WTC11 (cell line): ENCODE results near the gene TBC1D17. TPM values are rescaled to one million over a fixed set of nuclear protein-coding genes. Genes with fewer than 3 reads are reported as not detected.
A peak's percentile ranks its signal among the peaks of the same experiment; 100 is the strongest.

Experiments
- ATAC-seq: fragments of 200-7000 bp; cut with Tn5 transposase; 2 replicates; pipeline ENCODE4 v1.10.0; 2021; ENCODE audit warnings: mild to moderate bottlenecking, moderate library complexity
- CTCF ChIA-PET: fragments of 300-600 bp; sonication (Branson Sonifier 250); formaldehyde crosslinking; loops from one replicate; lab custom pipeline; 2021; ENCODE audit warnings: antibody characterized with exemption; lab: Charles Lee
- POLR2A ChIA-PET: fragments of 350-600 bp; sonication (Branson Sonifier 250); formaldehyde crosslinking; loops from one replicate; lab custom pipeline; 2021; ENCODE audit warnings: antibody characterized with exemption; lab: Charles Lee
- DNase-seq: peaks from one replicate; pipeline ENCODE4 v3.0.0; 2021; ENCODE audit warnings: low spot score
- H3K27ac Mint-ChIP-seq: 2 replicates; pipeline ENCODE4 v1.8.0; 2021; ENCODE audit warnings: mixed read lengths
- H3K27me3 Mint-ChIP-seq: 2 replicates; pipeline ENCODE4 v1.8.0; 2021; ENCODE audit warnings: low read depth, mild to moderate bottlenecking, moderate library complexity, mixed read lengths
- H3K36me3 Mint-ChIP-seq: 2 replicates; pipeline ENCODE4 v1.8.0; 2021; ENCODE audit warnings: mixed read lengths
- H3K4me1 Mint-ChIP-seq: 2 replicates; pipeline ENCODE4 v1.8.0; 2022; ENCODE audit warnings: mixed read lengths
- H3K4me3 Mint-ChIP-seq: 2 replicates; pipeline ENCODE4 v1.8.0; 2021; ENCODE audit warnings: mild to moderate bottlenecking, moderate library complexity, mixed read lengths
- H3K9me3 Mint-ChIP-seq: 2 replicates; pipeline ENCODE4 v1.8.0; 2021; ENCODE audit warnings: mixed read lengths
- ARID4B ChIP-seq: sonication (generic); formaldehyde crosslinking; IDR thresholded peaks from 2 replicates; pipeline ENCODE4 v1.8.0; 2023; ENCODE audit warnings: missing genetic modification reagents, mild to moderate bottlenecking, borderline replicate concordance
- ATF2 ChIP-seq: sonication (generic); formaldehyde crosslinking; IDR thresholded peaks from 2 replicates; pipeline ENCODE4 v1.8.1; 2022; ENCODE audit warnings: low read depth, missing genetic modification reagents, borderline replicate concordance
- E2F1 ChIP-seq: sonication (generic); formaldehyde crosslinking; IDR thresholded peaks from 2 replicates; pipeline ENCODE4 v1.8.0; 2022; ENCODE audit warnings: mild to moderate bottlenecking, missing genetic modification reagents
- FOXP1 ChIP-seq: sonication (generic); formaldehyde crosslinking; IDR thresholded peaks from 2 replicates; pipeline ENCODE4 v1.8.0; 2022; ENCODE audit warnings: missing genetic modification reagents, mild to moderate bottlenecking, moderate library complexity, borderline replicate concordance
- HMGA2 ChIP-seq: fragments of 250-450 bp; sonication (Bioruptor Pico); IDR thresholded peaks from 2 replicates; pipeline ENCODE4 v1.4.0; 2021; ENCODE audit warnings: mild to moderate bottlenecking, moderate library complexity
- IRF2 ChIP-seq: sonication (generic); formaldehyde crosslinking; IDR thresholded peaks from 2 replicates; pipeline ENCODE4 v1.8.0; 2022; ENCODE audit warnings: low read depth, missing genetic modification reagents, borderline replicate concordance
- JUN ChIP-seq: sonication (generic); formaldehyde crosslinking; IDR thresholded peaks from 2 replicates; pipeline ENCODE4 v1.8.0; 2023; ENCODE audit warnings: mild to moderate bottlenecking, missing genetic modification reagents
- MAX ChIP-seq: sonication (generic); formaldehyde crosslinking; IDR thresholded peaks from 2 replicates; pipeline ENCODE4 v1.8.0; 2022; ENCODE audit warnings: mild to moderate bottlenecking, missing genetic modification reagents
- MYBL2 ChIP-seq: sonication (generic); formaldehyde crosslinking; IDR thresholded peaks from 2 replicates; pipeline ENCODE4 v1.8.1; 2023; ENCODE audit warnings: mild to moderate bottlenecking, moderate library complexity, missing genetic modification reagents
- OVOL2 ChIP-seq: fragments of 250-450 bp; sonication (Bioruptor Pico); IDR thresholded peaks from 2 replicates; pipeline ENCODE4 v1.9.0; 2021; ENCODE audit warnings: mild to moderate bottlenecking, borderline replicate concordance
- RORB ChIP-seq: fragments of 250-450 bp; sonication (Bioruptor Pico); IDR thresholded peaks from 2 replicates; pipeline ENCODE4 v1.9.0; 2021; ENCODE audit warnings: mild to moderate bottlenecking
- SP1 ChIP-seq: sonication (generic); formaldehyde crosslinking; conservative IDR thresholded peaks from 2 replicates; pipeline ENCODE4 v1.8.1; 2022; ENCODE audit warnings: missing genetic modification reagents
- ZNF138 ChIP-seq: sonication (generic); formaldehyde crosslinking; conservative IDR thresholded peaks from 2 replicates; pipeline ENCODE4 v1.8.1; 2022; ENCODE audit warnings: mild to moderate bottlenecking, moderate library complexity, missing genetic modification reagents
- total RNA-seq: library from RNA; stranded (reverse); gene quantifications from 3 replicates; pipeline ENCODE4 v1.2.3, GENCODE V29; 2021
- TF ChIP-seq, protein P1 (sequence below): sonication (generic); formaldehyde crosslinking; IDR thresholded peaks from 2 replicates; pipeline ENCODE4 v1.8.0; 2022; ENCODE audit warnings: missing genetic modification reagents
- TF ChIP-seq, protein P2 (sequence below): sonication (generic); formaldehyde crosslinking; IDR thresholded peaks from 2 replicates; pipeline ENCODE4 v1.8.1; 2023; ENCODE audit warnings: mild to moderate bottlenecking, missing genetic modification reagents, borderline replicate concordance
- TF ChIP-seq, protein P3 (sequence below): fragments of 250-450 bp; sonication (Bioruptor Pico); IDR thresholded peaks from 2 replicates; pipeline ENCODE4 v1.9.0; 2021; ENCODE audit warnings: mild to moderate bottlenecking, borderline replicate concordance

TBC1D17 gene
- total RNA-seq, 1 experiment from 2014 or later: 52.8 TPM

GRCh38 chr19:49878744-49879070 lies 1.2 kb downstream of the TBC1D17 start:
- peaks cover 23% of the 10 kb centered on the region for H3K4me1 Mint-ChIP-seq
- peak overlapping the region; percentile 100 for H3K27ac Mint-ChIP-seq
- no peak overlapping the region for H3K4me3 Mint-ChIP-seq
- CTCF ChIA-PET: interaction anchor here (1.0 to 1.9 kb wide), 3 partner anchors 9 to 12 kb away, joined by 4 to 12 read pairs (median 4); no protein-coding TSS in a partner anchor
- ATAC-seq: no peak
- peaks cover 44% of the 10 kb centered on the region for H3K36me3 Mint-ChIP-seq
- H3K9me3 Mint-ChIP-seq: no peaks in the 10 kb centered on the region
- POLR2A ChIA-PET: interaction anchor here (0.6 kb wide), 1 partner anchor 42 kb away, joined by 3 read pairs; no protein-coding TSS in a partner anchor
- no peak for DNase-seq
- no peaks in the 10 kb centered on the region for H3K27me3 Mint-ChIP-seq
- no peak for TF ChIP-seq E2F1 (CRISPR knock-in tag)
- no peak for TF ChIP-seq ATF2 (CRISPR knock-in tag)
- no peak for TF ChIP-seq SP1 (CRISPR knock-in tag)
- TF ChIP-seq, protein P1, sequence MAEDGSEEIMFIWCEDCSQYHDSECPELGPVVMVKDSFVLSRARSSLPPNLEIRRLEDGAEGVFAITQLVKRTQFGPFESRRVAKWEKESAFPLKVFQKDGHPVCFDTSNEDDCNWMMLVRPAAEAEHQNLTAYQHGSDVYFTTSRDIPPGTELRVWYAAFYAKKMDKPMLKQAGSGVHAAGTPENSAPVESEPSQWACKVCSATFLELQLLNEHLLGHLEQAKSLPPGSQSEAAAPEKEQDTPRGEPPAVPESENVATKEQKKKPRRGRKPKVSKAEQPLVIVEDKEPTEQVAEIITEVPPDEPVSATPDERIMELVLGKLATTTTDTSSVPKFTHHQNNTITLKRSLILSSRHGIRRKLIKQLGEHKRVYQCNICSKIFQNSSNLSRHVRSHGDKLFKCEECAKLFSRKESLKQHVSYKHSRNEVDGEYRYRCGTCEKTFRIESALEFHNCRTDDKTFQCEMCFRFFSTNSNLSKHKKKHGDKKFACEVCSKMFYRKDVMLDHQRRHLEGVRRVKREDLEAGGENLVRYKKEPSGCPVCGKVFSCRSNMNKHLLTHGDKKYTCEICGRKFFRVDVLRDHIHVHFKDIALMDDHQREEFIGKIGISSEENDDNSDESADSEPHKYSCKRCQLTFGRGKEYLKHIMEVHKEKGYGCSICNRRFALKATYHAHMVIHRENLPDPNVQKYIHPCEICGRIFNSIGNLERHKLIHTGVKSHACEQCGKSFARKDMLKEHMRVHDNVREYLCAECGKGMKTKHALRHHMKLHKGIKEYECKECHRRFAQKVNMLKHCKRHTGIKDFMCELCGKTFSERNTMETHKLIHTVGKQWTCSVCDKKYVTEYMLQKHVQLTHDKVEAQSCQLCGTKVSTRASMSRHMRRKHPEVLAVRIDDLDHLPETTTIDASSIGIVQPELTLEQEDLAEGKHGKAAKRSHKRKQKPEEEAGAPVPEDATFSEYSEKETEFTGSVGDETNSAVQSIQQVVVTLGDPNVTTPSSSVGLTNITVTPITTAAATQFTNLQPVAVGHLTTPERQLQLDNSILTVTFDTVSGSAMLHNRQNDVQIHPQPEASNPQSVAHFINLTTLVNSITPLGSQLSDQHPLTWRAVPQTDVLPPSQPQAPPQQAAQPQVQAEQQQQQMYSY: no peak
- TF ChIP-seq, protein P2, sequence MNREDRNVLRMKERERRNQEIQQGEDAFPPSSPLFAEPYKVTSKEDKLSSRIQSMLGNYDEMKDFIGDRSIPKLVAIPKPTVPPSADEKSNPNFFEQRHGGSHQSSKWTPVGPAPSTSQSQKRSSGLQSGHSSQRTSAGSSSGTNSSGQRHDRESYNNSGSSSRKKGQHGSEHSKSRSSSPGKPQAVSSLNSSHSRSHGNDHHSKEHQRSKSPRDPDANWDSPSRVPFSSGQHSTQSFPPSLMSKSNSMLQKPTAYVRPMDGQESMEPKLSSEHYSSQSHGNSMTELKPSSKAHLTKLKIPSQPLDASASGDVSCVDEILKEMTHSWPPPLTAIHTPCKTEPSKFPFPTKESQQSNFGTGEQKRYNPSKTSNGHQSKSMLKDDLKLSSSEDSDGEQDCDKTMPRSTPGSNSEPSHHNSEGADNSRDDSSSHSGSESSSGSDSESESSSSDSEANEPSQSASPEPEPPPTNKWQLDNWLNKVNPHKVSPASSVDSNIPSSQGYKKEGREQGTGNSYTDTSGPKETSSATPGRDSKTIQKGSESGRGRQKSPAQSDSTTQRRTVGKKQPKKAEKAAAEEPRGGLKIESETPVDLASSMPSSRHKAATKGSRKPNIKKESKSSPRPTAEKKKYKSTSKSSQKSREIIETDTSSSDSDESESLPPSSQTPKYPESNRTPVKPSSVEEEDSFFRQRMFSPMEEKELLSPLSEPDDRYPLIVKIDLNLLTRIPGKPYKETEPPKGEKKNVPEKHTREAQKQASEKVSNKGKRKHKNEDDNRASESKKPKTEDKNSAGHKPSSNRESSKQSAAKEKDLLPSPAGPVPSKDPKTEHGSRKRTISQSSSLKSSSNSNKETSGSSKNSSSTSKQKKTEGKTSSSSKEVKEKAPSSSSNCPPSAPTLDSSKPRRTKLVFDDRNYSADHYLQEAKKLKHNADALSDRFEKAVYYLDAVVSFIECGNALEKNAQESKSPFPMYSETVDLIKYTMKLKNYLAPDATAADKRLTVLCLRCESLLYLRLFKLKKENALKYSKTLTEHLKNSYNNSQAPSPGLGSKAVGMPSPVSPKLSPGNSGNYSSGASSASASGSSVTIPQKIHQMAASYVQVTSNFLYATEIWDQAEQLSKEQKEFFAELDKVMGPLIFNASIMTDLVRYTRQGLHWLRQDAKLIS (CRISPR knock-in tag): no peak
- no peak for TF ChIP-seq OVOL2 (CRISPR knock-in tag)
- TF ChIP-seq ZNF138 (CRISPR knock-in tag): no peak
- no peak for TF ChIP-seq FOXP1 (CRISPR knock-in tag)
- no peak for TF ChIP-seq HMGA2 (CRISPR knock-in tag)
- no peak for TF ChIP-seq MYBL2 (CRISPR knock-in tag)
- TF ChIP-seq, protein P3, sequence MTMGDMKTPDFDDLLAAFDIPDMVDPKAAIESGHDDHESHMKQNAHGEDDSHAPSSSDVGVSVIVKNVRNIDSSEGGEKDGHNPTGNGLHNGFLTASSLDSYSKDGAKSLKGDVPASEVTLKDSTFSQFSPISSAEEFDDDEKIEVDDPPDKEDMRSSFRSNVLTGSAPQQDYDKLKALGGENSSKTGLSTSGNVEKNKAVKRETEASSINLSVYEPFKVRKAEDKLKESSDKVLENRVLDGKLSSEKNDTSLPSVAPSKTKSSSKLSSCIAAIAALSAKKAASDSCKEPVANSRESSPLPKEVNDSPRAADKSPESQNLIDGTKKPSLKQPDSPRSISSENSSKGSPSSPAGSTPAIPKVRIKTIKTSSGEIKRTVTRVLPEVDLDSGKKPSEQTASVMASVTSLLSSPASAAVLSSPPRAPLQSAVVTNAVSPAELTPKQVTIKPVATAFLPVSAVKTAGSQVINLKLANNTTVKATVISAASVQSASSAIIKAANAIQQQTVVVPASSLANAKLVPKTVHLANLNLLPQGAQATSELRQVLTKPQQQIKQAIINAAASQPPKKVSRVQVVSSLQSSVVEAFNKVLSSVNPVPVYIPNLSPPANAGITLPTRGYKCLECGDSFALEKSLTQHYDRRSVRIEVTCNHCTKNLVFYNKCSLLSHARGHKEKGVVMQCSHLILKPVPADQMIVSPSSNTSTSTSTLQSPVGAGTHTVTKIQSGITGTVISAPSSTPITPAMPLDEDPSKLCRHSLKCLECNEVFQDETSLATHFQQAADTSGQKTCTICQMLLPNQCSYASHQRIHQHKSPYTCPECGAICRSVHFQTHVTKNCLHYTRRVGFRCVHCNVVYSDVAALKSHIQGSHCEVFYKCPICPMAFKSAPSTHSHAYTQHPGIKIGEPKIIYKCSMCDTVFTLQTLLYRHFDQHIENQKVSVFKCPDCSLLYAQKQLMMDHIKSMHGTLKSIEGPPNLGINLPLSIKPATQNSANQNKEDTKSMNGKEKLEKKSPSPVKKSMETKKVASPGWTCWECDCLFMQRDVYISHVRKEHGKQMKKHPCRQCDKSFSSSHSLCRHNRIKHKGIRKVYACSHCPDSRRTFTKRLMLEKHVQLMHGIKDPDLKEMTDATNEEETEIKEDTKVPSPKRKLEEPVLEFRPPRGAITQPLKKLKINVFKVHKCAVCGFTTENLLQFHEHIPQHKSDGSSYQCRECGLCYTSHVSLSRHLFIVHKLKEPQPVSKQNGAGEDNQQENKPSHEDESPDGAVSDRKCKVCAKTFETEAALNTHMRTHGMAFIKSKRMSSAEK: no peak
- TF ChIP-seq RORB (CRISPR knock-in tag): no peak
- no peak for TF ChIP-seq IRF2
- TF ChIP-seq ARID4B: no peak
- no peak for TF ChIP-seq JUN (CRISPR knock-in tag)
- TF ChIP-seq MAX (CRISPR knock-in tag): no peak
